ENCODE data around the gene ARHGAP22. TPM values are rescaled to one million over a fixed set of nuclear protein-coding genes. Genes with fewer than 3 reads are reported as not detected.

Gene ARHGAP22
- polyA plus RNA-seq, 1 of the 3 experiments (the other 2 are of a cell fraction): 12.4 TPM

DNA sequence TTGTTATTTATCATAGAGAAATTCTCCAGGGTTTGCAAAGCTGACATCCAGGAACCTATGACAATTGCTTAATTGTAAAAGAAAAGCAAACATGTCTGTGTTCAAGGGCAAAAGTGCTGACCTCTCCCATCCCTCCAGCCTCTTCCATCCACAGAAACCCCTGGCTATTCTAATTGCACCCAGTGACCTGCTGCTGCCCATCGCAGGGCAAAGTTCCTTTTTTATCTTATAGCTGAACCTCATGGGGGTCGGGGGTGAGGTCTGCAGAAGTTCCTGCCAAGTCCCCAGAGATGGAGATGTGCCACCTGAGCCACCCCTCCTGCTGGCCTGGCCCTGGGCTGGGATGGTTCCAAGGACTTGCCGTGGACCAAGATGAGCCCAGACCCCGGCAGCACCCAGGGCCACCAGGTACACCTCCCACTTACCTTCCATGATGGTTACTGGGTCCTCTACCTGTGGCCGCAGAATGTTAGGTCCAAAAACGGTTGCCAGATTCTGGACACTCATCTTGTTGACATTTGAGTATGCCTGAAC lies 151.9 kb downstream of the ARHGAP22 start (continued):
- TF ChIP-seq SIN3A (IDR thresholded peaks at IDR 0.05; ENCODE audit: borderline replicate concordance, low read depth, low read length) (no peak), YY1 (IDR thresholded peaks at IDR 0.05; ENCODE audit: low read depth) (no peak), CHD2 (IDR thresholded peaks at IDR 0.05; ENCODE audit: low read length, partially characterized antibody) (no peak), FOXM1 (IDR thresholded peaks at IDR 0.05; ENCODE audit: low read depth) (no peak), MEF2A (IDR thresholded peaks at IDR 0.05; ENCODE audit: borderline replicate concordance, low read depth) (no peak)
- TF ChIP-seq, protein P1, sequence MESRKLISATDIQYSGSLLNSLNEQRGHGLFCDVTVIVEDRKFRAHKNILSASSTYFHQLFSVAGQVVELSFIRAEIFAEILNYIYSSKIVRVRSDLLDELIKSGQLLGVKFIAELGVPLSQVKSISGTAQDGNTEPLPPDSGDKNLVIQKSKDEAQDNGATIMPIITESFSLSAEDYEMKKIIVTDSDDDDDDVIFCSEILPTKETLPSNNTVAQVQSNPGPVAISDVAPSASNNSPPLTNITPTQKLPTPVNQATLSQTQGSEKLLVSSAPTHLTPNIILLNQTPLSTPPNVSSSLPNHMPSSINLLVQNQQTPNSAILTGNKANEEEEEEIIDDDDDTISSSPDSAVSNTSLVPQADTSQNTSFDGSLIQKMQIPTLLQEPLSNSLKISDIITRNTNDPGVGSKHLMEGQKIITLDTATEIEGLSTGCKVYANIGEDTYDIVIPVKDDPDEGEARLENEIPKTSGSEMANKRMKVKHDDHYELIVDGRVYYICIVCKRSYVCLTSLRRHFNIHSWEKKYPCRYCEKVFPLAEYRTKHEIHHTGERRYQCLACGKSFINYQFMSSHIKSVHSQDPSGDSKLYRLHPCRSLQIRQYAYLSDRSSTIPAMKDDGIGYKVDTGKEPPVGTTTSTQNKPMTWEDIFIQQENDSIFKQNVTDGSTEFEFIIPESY (IDR thresholded peaks at IDR 0.05; ENCODE audit: borderline replicate concordance, low read depth): no peak

GRCh38 chr10:48451969-48452878 lies 152.6 kb downstream of the ARHGAP22 start:
- peaks cover 5 to 8% of the 10 kb centered on the region in 2 experiments for H3K36me3 ChIP-seq (replicated peaks in 1 of 2; ENCODE audit: control insufficient read depth in 1 of 2, insufficient read depth in 2 of 2, low read length in 1 of 2)
- peaks cover 29% of the 10 kb centered on the region for H4K20me1 ChIP-seq (ENCODE audit: insufficient read depth)
- H2AFZ ChIP-seq (ENCODE audit: low read depth): no peak overlapping the region
- H3K9me2 ChIP-seq: no peaks in the 10 kb centered on the region
- 94% methylated on average over 11 of the region's 15 CpGs for WGBS (ENCODE audit: low lambda C conversion rate)
- CTCF ChIA-PET: interaction anchor here (1.0 to 1.1 kb wide), 3 partner anchors 55 to 203 kb away, joined by 3 to 5 read pairs (median 3); no protein-coding TSS in a partner anchor
- H3K79me2 ChIP-seq (ENCODE audit: insufficient read depth): 0 out of 2 replicates have a peak, but pooled peaks cover 3% of the 10 kb centered on the region
- no peaks in the 10 kb centered on the region for H3K9me3 ChIP-seq
- no peak overlapping the region for H3K9ac ChIP-seq
- no peak overlapping the region for H3K4me3 ChIP-seq (ENCODE audit: low read depth in 2 of 2, low read length in 1 of 2)
- H3K4me1 ChIP-seq (ENCODE audit: control insufficient read depth in 1 of 2, insufficient read depth in 2 of 2, low read depth in 1 of 2, low read length in 1 of 2): peaks cover 13 to 33% of the 10 kb centered on the region in 2 experiments; a peak in 3 of 4 replicates
- no peaks in the 10 kb centered on the region for H3F3A ChIP-seq (replicated peaks; ENCODE audit: insufficient read depth)
- no peak for DNase-seq
- H3K4me2 ChIP-seq: no peak overlapping the region
- POLR2A ChIA-PET: no interaction called here
- H3K27ac ChIP-seq (ENCODE audit: low read depth in 2 of 2, low read length in 1 of 2): no peak overlapping the region
- no peak for TF ChIP-seq EP300 (IDR thresholded peaks at IDR 0.05; ENCODE audit: borderline replicate concordance in 1 of 2, low read depth in 1 of 2, low read length in 1 of 2)
- TF ChIP-seq FOXM1 (IDR thresholded peaks at IDR 0.05; ENCODE audit: low read depth): no peak
- TF ChIP-seq FOXJ3 (CRISPR knock-in tag; IDR thresholded peaks at IDR 0.05): no peak
- TF ChIP-seq SMC3 (IDR thresholded peaks at IDR 0.05; ENCODE audit: low read depth, low read length): no peak
- no peak for TF ChIP-seq MXI1 (IDR thresholded peaks at IDR 0.05; ENCODE audit: low read depth, low read length)
- no peak for TF ChIP-seq NRF1 (IDR thresholded peaks at IDR 0.05; ENCODE audit: low read depth, low read length)
- TF ChIP-seq, protein P1 (IDR thresholded peaks at IDR 0.05; ENCODE audit: borderline replicate concordance, low read depth): no peak
- TF ChIP-seq JUND (IDR thresholded peaks at IDR 0.05): no peak
- TF ChIP-seq TCF12 (IDR thresholded peaks at IDR 0.05): no peak
- TF ChIP-seq, protein P2, sequence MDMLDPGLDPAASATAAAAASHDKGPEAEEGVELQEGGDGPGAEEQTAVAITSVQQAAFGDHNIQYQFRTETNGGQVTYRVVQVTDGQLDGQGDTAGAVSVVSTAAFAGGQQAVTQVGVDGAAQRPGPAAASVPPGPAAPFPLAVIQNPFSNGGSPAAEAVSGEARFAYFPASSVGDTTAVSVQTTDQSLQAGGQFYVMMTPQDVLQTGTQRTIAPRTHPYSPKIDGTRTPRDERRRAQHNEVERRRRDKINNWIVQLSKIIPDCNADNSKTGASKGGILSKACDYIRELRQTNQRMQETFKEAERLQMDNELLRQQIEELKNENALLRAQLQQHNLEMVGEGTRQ (IDR thresholded peaks at IDR 0.05; ENCODE audit: borderline replicate concordance, low read depth, low read length): no peak
- no peaks in the 10 kb centered on the region for H3K27me3 ChIP-seq (ENCODE audit: insufficient read depth)
